Hepatocyte (in vitro differentiated cells): ENCODE measurements around the gene UNKL.

Experiments used
- CTCF ChIP-seq: fragments of 200-600 bp; sonication (generic); IDR thresholded peaks from 2 replicates; pipeline ENCODE4 v1.5.1; 2016; ENCODE audit warnings: antibody characterized with exemption, mild to moderate bottlenecking; ENCODE audit not compliant: poor library complexity
- EZH2 ChIP-seq: fragments of 200-600 bp; sonication (generic); IDR thresholded peaks from 2 replicates; pipeline ENCODE4 v1.6.1; 2016; ENCODE audit warnings: antibody characterized with exemption, mild to moderate bottlenecking, borderline replicate concordance

- TF ChIP-seq CTCF (no peak), EZH2 (no peak)
Observed at GRCh38 chr16:1433263-1433560, 18.7 kb upstream of the UNKL start.
